A549 treated with DMSO at 1 μM for 4 hours (cell line): Measurements from ENCODE around the gene IMPACT. TPM values are rescaled to one million over a fixed set of nuclear protein-coding genes. Genes with fewer than 3 reads are reported as not detected.

Experiments
- total RNA-seq: library from RNA; stranded (reverse); fragments of 200-300 nt; extraction: Qiagen RNA extraction; gene quantifications from 5 replicates; pipeline ENCODE4 v1.2.3, GENCODE V29; 2022; ENCODE audit warnings: low read depth

The IMPACT gene
- total RNA-seq, result 10.9 to 14.7 TPM (median 11.8 TPM) in 5 replicates

DNA sequence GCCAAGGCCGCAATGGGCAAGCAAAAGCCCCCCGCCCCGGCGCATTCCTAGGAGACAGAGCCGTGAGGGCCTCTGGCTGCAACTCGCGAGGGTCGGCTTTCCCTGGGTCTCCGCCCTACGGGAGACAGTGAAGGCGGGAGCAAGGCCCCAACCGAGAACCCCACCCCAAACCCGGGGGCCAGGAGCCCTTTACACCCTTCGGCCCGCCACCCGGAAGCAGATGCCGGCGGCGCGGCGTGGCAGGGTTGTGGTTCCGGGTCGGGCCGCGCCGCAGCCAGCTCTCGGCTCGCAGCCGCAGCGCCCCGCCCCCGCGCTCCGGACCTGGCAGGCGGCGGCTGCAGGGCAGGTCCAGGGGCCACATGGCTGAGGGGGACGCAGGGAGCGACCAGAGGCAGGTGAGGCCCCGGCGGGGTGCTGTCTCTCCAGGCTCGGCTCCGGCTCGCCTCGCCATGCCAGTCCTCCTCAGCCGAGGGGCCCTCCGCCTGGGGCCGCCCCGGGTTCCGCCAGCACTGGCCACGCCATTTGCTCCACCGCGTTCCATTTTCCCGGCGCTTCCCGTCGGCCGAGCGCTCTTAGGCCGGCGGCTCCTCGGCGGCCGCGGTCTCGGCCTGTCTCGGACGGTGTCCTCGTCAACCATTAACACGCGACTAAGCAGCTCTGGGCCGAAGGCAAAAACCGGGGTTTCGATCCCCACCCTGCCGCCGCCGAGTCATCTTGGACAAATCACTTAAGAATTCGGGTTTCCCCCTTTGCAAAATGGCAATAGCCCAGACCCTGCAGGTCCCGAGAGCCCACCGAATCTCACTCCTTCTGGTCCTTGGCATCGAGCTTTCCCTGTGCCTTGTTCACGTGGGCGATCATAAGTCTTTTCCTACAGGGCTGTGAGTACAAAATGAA lies at the start of gene IMPACT:
Gene IMPACT (plus strand): TSS at position 273 of the 897 bp plus-strand sequence. CDS start 87 bp downstream, at position 360.

GRCh38 chr18:24397694-24398368 lies 28.6 kb upstream of the IMPACT start, which contains the start of gene OSBPL1A:
Gene OSBPL1A (minus strand): TSS chr18:24397824. CDS start chr18:24377533, 20,291 bp downstream.

GRCh38 chr18:24460388-24460787 lies 33.9 kb downstream of the IMPACT start, which contains the start of gene HRH4:
Gene HRH4 (plus strand): TSS chr18:24460637. CDS start chr18:24460729, 92 bp downstream.

Other genes with a start within 250 kb of the IMPACT start
- gene OSBPL1A, start 28.8 kb upstream of the IMPACT start, total RNA-seq, result 9.4 to 15.9 TPM (median 11.7 TPM) in 5 replicates
- gene HRH4, start 34.0 kb downstream of the IMPACT start, total RNA-seq, result not detected in 5 replicates